Right atrium auricular region (tissue), 2 donors: ENCODE measurements around the gene RPN1. TPM values are rescaled to one million over a fixed set of nuclear protein-coding genes. Genes with fewer than 3 reads are reported as not detected.

Source experiments
- DNase-seq: peaks from one replicate; pipeline ENCODE4 v3.0.0-alpha.2; 2019; ENCODE audit warnings: low spot score
- H3K27ac ChIP-seq, 2 donors: fragments of 200-600 bp; sonication (generic); 1 replicate in 1 of 2; 2 replicates in 1 of 2; pipeline ENCODE4 v1.5.1; 2016 to 2019
- H3K27me3 ChIP-seq, 2 donors: fragments of 200-600 bp; sonication (generic); one replicate each; pipeline versions ENCODE4 v1.5.1 to v1.6.0; 2017 to 2019
- H3K36me3 ChIP-seq: fragments of 200-600 bp; sonication (generic); one replicate; pipeline ENCODE4 v1.5.1; 2016
- H3K4me1 ChIP-seq, 2 donors: fragments of 200-600 bp; sonication (generic); one replicate each; pipeline versions ENCODE4 v1.5.1 to v1.6.0; 2017 to 2019
- H3K4me3 ChIP-seq, 2 donors: fragments of 200-600 bp; sonication (generic); 1 replicate in 1 of 2; 2 replicates in 1 of 2; pipeline ENCODE4 v1.5.1; 2017 to 2019; ENCODE audit warnings: mild to moderate bottlenecking in 1 of 2, moderate library complexity in 1 of 2
- H3K9me3 ChIP-seq, 2 donors: fragments of 200-600 bp; sonication (generic); one replicate each; pipeline ENCODE4 v1.5.1; 2019
- total RNA-seq, 2 donors: library from RNA; depleted of rRNA; stranded (reverse); fragments of >200 nt; gene quantifications; one replicate each; pipeline ENCODE4 v1.1.0, GENCODE V29; 2016
- TF ChIP-seq, protein P1 (sequence below), 2 donors: fragments of 200-600 bp; sonication (generic); IDR thresholded peaks; one replicate each; pipeline ENCODE4 v1.5.1; 2019; ENCODE audit warnings: antibody characterized with exemption in 2 of 2

RPN1 gene
- total RNA-seq, 2 donors from 2014 or later = 168 to 189 TPM

DNA sequence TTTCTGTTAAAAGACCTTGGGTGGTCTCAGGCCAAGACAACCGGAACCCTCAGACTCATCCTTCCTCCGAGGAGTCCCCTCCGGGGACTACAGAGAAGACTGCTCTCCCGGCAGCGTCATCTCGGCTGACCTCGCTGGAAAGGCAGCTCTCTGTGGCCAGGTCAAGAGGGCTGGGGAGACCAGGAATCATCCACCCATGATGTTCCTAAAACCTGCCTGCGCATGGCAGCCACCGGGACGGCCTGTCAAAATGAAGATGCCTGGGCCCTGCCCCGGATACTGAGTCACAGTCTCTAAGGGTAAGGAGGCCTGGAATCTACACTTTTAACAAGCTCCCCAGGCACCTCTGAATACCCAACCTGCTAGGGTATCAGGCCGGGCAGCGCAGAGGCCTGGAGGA lies 78.6 kb downstream of the RPN1 start:
- DNase-seq = no peak
- peaks cover 0 to 29% of the 10 kb centered on the region in 2 donors for H3K4me1 ChIP-seq
- no peaks in the 10 kb centered on the region for H3K27me3 ChIP-seq

More for the DNA sequence above, 78.6 kb downstream of the RPN1 start:
- Histone ChIP-seq H3K9me3 (no peaks in the 10 kb centered on the region), H3K36me3 (no peaks in the 10 kb centered on the region), H3K4me3 (no peak overlapping the region), H3K27ac (no peak overlapping the region)
- TF ChIP-seq, protein P1, sequence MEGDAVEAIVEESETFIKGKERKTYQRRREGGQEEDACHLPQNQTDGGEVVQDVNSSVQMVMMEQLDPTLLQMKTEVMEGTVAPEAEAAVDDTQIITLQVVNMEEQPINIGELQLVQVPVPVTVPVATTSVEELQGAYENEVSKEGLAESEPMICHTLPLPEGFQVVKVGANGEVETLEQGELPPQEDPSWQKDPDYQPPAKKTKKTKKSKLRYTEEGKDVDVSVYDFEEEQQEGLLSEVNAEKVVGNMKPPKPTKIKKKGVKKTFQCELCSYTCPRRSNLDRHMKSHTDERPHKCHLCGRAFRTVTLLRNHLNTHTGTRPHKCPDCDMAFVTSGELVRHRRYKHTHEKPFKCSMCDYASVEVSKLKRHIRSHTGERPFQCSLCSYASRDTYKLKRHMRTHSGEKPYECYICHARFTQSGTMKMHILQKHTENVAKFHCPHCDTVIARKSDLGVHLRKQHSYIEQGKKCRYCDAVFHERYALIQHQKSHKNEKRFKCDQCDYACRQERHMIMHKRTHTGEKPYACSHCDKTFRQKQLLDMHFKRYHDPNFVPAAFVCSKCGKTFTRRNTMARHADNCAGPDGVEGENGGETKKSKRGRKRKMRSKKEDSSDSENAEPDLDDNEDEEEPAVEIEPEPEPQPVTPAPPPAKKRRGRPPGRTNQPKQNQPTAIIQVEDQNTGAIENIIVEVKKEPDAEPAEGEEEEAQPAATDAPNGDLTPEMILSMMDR (IDR thresholded peaks at IDR 0.05) = no peak

Other genes starting within 250 kb of the RPN1 start
- gene DNAJB8, start 183.9 kb downstream of the RPN1 start, total RNA-seq = not detected
- 10 to 100 TPM; 17.7 to 26.1 TPM for gene GATA2, start 157.6 kb downstream of the RPN1 start, total RNA-seq
- 100 to 1,000 TPM; 123 to 135 TPM for gene RAB7A, start 75.4 kb upstream of the RPN1 start, total RNA-seq
- gene ACAD9, start 228.8 kb upstream of the RPN1 start, total RNA-seq = 10 to 100 TPM; 27.6 to 34.3 TPM